GM23338 (cell line): ENCODE data around the gene AIP. TPM values are rescaled to one million over a fixed set of nuclear protein-coding genes. Genes with fewer than 3 reads are reported as not detected.

Experiments
- ATAC-seq: fragments of 200-7000 bp; cut with Tn5 transposase; 3 replicates; pipeline ENCODE4 v1.9.1; 2020
- DNase-seq: peaks from one replicate; pipeline ENCODE4 v3.0.0-alpha.2; 2015; ENCODE audit warnings: low spot score
- H2AFZ ChIP-seq: fragments of 200-600 bp; sonication (generic); 2 replicates; pipeline ENCODE4 v1.8.0; 2016; ENCODE audit warnings: antibody characterized with exemption, mild to moderate bottlenecking, moderate library complexity
- H3F3A ChIP-seq: fragments of 200-600 bp; sonication (generic); replicated peaks from 2 replicates; pipeline ENCODE4 v1.8.0; 2017; ENCODE audit warnings: antibody characterized with exemption, mixed run types, low read depth
- H3K27ac ChIP-seq: fragments of 200-600 bp; sonication (generic); 2 replicates; pipeline ENCODE4 v1.6.1; 2016; ENCODE audit warnings: low read depth
- H3K27me3 ChIP-seq: fragments of 200-600 bp; sonication (generic); 2 replicates; pipeline ENCODE4 v1.8.0; 2016; ENCODE audit warnings: mild to moderate bottlenecking, mixed run types, moderate library complexity; ENCODE audit not compliant: insufficient read depth
- H3K36me3 ChIP-seq: fragments of 200-600 bp; sonication (generic); 2 replicates; pipeline ENCODE4 v1.8.0; 2016; ENCODE audit warnings: mild to moderate bottlenecking; ENCODE audit not compliant: insufficient read depth
- H3K4me1 ChIP-seq: fragments of 200-600 bp; sonication (generic); 2 replicates; pipeline ENCODE4 v1.8.0; 2016; ENCODE audit warnings: mild to moderate bottlenecking, moderate library complexity; ENCODE audit not compliant: insufficient read depth
- H3K4me2 ChIP-seq: fragments of 200-600 bp; sonication (generic); 2 replicates; pipeline ENCODE4 v1.7.1; 2017; ENCODE audit warnings: mixed run types
- H3K4me3 ChIP-seq: fragments of 200-600 bp; sonication (generic); 2 replicates; pipeline ENCODE4 v1.6.1; 2016; ENCODE audit warnings: mixed run types
- H3K79me2 ChIP-seq: fragments of 200-600 bp; sonication (generic); replicated peaks from 2 replicates; pipeline ENCODE4 v1.8.0; 2017; ENCODE audit warnings: mild to moderate bottlenecking; ENCODE audit not compliant: insufficient read depth
- H3K9me2 ChIP-seq: fragments of 200-600 bp; sonication (generic); 2 replicates; pipeline ENCODE4 v1.8.0; 2017; ENCODE audit not compliant: insufficient read depth
- H4K20me1 ChIP-seq: fragments of 200-600 bp; sonication (generic); replicated peaks from 2 replicates; pipeline ENCODE4 v1.8.0; 2017; ENCODE audit warnings: mild to moderate bottlenecking; ENCODE audit not compliant: insufficient read depth
- H3K27ac Mint-ChIP-seq: 2 replicates; pipeline ENCODE4 v1.8.0; 2020; ENCODE audit warnings: inconsistent platforms, mild to moderate bottlenecking, moderate library complexity, mixed read lengths
- H3K27me3 Mint-ChIP-seq: 3 replicates; pipeline ENCODE4 v1.8.0; 2022; ENCODE audit warnings: low read depth, mild to moderate bottlenecking, moderate library complexity, mixed read lengths, inconsistent platforms; ENCODE audit not compliant: insufficient read depth, poor library complexity
- H3K36me3 Mint-ChIP-seq: 3 replicates; pipeline ENCODE4 v1.8.0; 2021; ENCODE audit warnings: low read depth, mild to moderate bottlenecking, inconsistent platforms, moderate library complexity, mixed read lengths
- H3K4me1 Mint-ChIP-seq: 3 replicates; pipeline ENCODE4 v1.8.0; 2020; ENCODE audit warnings: mild to moderate bottlenecking, inconsistent platforms, mixed read lengths
- H3K4me3 Mint-ChIP-seq: 3 replicates; pipeline ENCODE4 v1.8.0; 2021; ENCODE audit warnings: moderate library complexity, mild to moderate bottlenecking, inconsistent platforms, mixed read lengths
- H3K9me3 Mint-ChIP-seq: 3 replicates; pipeline ENCODE4 v1.8.0; 2020; ENCODE audit warnings: moderate library complexity, mild to moderate bottlenecking, inconsistent platforms, mixed read lengths
- CREB1 ChIP-seq: fragments of 250-450 bp; sonication (Bioruptor Pico); IDR thresholded peaks from 2 replicates; pipeline ENCODE4 v1.5.0; 2020; ENCODE audit warnings: low read depth, mild to moderate bottlenecking, moderate library complexity
- EZH2phosphoT487 ChIP-seq: fragments of 200-600 bp; sonication (generic); IDR thresholded peaks from one replicate; pipeline ENCODE4 v1.8.1; 2018; ENCODE audit warnings: antibody characterized with exemption; ENCODE audit not compliant: unreplicated experiment
- POLR2AphosphoS5 ChIP-seq: IDR thresholded peaks from 2 replicates; pipeline ENCODE4 v1.6.1; 2016; ENCODE audit warnings: antibody characterized with exemption, low read depth
- STAT1 ChIP-seq: IDR thresholded peaks from one replicate; pipeline ENCODE4 v1.6.1; 2016; ENCODE audit warnings: antibody characterized with exemption; ENCODE audit not compliant: unreplicated experiment
- ZNF462 ChIP-seq: fragments of 250-450 bp; sonication (Bioruptor Pico); IDR thresholded peaks from 2 replicates; pipeline ENCODE4 v1.5.0; 2020; ENCODE audit warnings: mild to moderate bottlenecking, moderate library complexity
- polyA plus RNA-seq: library from polyadenylated mRNA; unstranded; fragments of >200 nt; fragmentation: Nextera tagmentation; extraction: Ambion mirVana; gene quantifications from 2 replicates; pipeline ENCODE4 v1.2.1, GENCODE V29; 2016
- total RNA-seq: library from RNA; depleted of rRNA; stranded (reverse); fragments of >200 nt; shearing (Covaris generic); gene quantifications from 2 replicates; pipeline ENCODE4 v1.2.3, GENCODE V29; 2014

AIP gene
- total and polyA plus RNA-seq, 2 experiments from 2014 or later, result 29.1 to 32.1 TPM

GRCh38 chr11:67504005-67504949 lies 21.5 kb downstream of the AIP start:
- no peak overlapping the region for H2AFZ ChIP-seq
- peak; percentile 42 for DNase-seq
- peak overlapping the region; percentile 84 for H3K4me3 Mint-ChIP-seq
- H3K4me2 ChIP-seq, result peak overlapping the region; percentile 95
- H3K9me3 Mint-ChIP-seq, result peaks cover 3% of the 10 kb centered on the region; the same call in 1 of the 3 replicates
- H3K9me2 ChIP-seq, result no peaks in the 10 kb centered on the region
- no peaks in the 10 kb centered on the region; the same call in 1 of the 2 replicates for H3K27me3 ChIP-seq
- H3K27ac Mint-ChIP-seq, result no peak overlapping the region
- H3F3A ChIP-seq, result peaks cover 16% of the 10 kb centered on the region; the same call in 1 of the 2 replicates
- H3K79me2 ChIP-seq, result peaks cover 5% of the 10 kb centered on the region; the same call in 1 of the 2 replicates
- peaks cover 26% of the 10 kb centered on the region for H3K4me1 Mint-ChIP-seq
- ATAC-seq, result no peak
- no peak for TF ChIP-seq EZH2phosphoT487
- TF ChIP-seq CREB1 (CRISPR knock-in tag), result peak; percentile 49; the same call in 1 of the 2 replicates
- peaks cover 16% of the 10 kb centered on the region for H3K36me3 Mint-ChIP-seq
- H4K20me1 ChIP-seq, result peaks cover 15% of the 10 kb centered on the region
- H3K27me3 Mint-ChIP-seq, result peaks cover 24% of the 10 kb centered on the region
- H3K4me3 ChIP-seq, result peak overlapping the region; percentile 91
- 0 out of 2 replicates have a peak, but pooled peaks cover 4% of the 10 kb centered on the region for H3K36me3 ChIP-seq
- H3K27ac ChIP-seq, result no peak overlapping the region
- peaks cover 26% of the 10 kb centered on the region for H3K4me1 ChIP-seq

GRCh38 chr11:67504950-67505581 lies 22.2 kb downstream of the AIP start, which contains the start of gene PITPNM1:
Gene PITPNM1 (minus strand): TSS chr11:67505363. CDS start chr11:67504180, 1,183 bp downstream.
- TF ChIP-seq ZNF462 (CRISPR knock-in tag) (no peak), CREB1 (CRISPR knock-in tag) (peak; percentile 70), STAT1 (no peak), POLR2AphosphoS5 (peak; percentile 47; the same call in 1 of the 2 replicates)
- peak within 1 kb of the TSS; percentile 52; the same call in 1 of the 2 replicates for H3K27ac Mint-ChIP-seq
- H3K4me2 ChIP-seq, result peak within 1 kb of the TSS; percentile 95
- H3F3A ChIP-seq, result peaks cover 16% of the 10 kb centered on the region; the same call in 1 of the 2 replicates
- H3K9me2 ChIP-seq, result no peaks in the 10 kb centered on the region
- peaks cover 15% of the 10 kb centered on the region for H4K20me1 ChIP-seq
- peaks cover 5% of the 10 kb centered on the region; the same call in 1 of the 2 replicates for H3K79me2 ChIP-seq
- peaks cover 16% of the 10 kb centered on the region for H3K36me3 Mint-ChIP-seq
- peak within 1 kb of the TSS; percentile 55; the same call in 1 of the 2 replicates for H3K27ac ChIP-seq
- H3K27me3 Mint-ChIP-seq, result peaks cover 24% of the 10 kb centered on the region
- peaks cover 26% of the 10 kb centered on the region for H3K4me1 Mint-ChIP-seq
- H3K4me3 Mint-ChIP-seq, result peak within 1 kb of the TSS; percentile 84
- peak within 1 kb of the TSS; percentile 91 for H3K4me3 ChIP-seq
- ATAC-seq (peak; percentile 18), DNase-seq (peak; percentile 75)
- peaks cover 3% of the 10 kb centered on the region; the same call in 1 of the 3 replicates for H3K9me3 Mint-ChIP-seq
- 0 out of 2 replicates have a peak, but pooled peaks cover 4% of the 10 kb centered on the region for H3K36me3 ChIP-seq
- peak within 1 kb of the TSS; percentile 14; the same call in 1 of the 2 replicates for H2AFZ ChIP-seq
- H3K4me1 ChIP-seq, result peaks cover 27% of the 10 kb centered on the region
- H3K27me3 ChIP-seq, result no peaks in the 10 kb centered on the region; the same call in 1 of the 2 replicates
